SK-N-SH (cell line): ENCODE data around the gene MKRN1.

ENCODE experiments used
- CTCF ChIP-seq: fragments of 200-600 bp; sonication (generic); IDR thresholded peaks from 2 replicates; pipeline ENCODE4 v1.6.1; 2017; ENCODE audit warnings: antibody characterized with exemption, mild to moderate bottlenecking, moderate library complexity
- GABPA ChIP-seq: IDR thresholded peaks from 2 replicates; pipeline ENCODE4 v1.4.0; 2012; ENCODE audit warnings: low read depth, mild to moderate bottlenecking
- RXRA ChIP-seq: IDR thresholded peaks from 2 replicates; pipeline ENCODE4 v1.4.0; 2012; ENCODE audit warnings: low read depth, mild to moderate bottlenecking, borderline replicate concordance
- TF ChIP-seq, protein P1 (sequence below): IDR thresholded peaks from 2 replicates; pipeline ENCODE4 v1.4.0; 2012; ENCODE audit warnings: low read depth, borderline replicate concordance

GRCh38 chr7:140456551-140457051 is 22.7 kb downstream of the MKRN1 start:
- TF ChIP-seq, protein P1, sequence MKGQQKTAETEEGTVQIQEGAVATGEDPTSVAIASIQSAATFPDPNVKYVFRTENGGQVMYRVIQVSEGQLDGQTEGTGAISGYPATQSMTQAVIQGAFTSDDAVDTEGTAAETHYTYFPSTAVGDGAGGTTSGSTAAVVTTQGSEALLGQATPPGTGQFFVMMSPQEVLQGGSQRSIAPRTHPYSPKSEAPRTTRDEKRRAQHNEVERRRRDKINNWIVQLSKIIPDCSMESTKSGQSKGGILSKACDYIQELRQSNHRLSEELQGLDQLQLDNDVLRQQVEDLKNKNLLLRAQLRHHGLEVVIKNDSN, result no peak
- TF ChIP-seq CTCF, result no peak
- TF ChIP-seq GABPA, result no peak
- TF ChIP-seq RXRA, result no peak
